ENCODE data around the gene DNAH9. TPM values are rescaled to one million over a fixed set of nuclear protein-coding genes. Genes with fewer than 3 reads are reported as not detected.

DNAH9 gene
- total RNA-seq, 1 experiment from 2014 or later = 0.22 TPM

- no peak overlapping the region for H3K27ac Mint-ChIP-seq
- H3K9me3 Mint-ChIP-seq = no peaks in the 10 kb centered on the region; a peak in 1 of 5 replicates
- no peak overlapping the region for H3K56ac ChIP-seq (ENCODE audit: insufficient read length, low read depth, low read length)
- no peaks in the 10 kb centered on the region for H3K79me2 ChIP-seq (ENCODE audit: insufficient read depth, low read length)
- H4K5ac ChIP-seq (ENCODE audit: insufficient read length, low read depth, low read length) = no peak overlapping the region
- TF ChIP-seq CTCF (conservative IDR thresholded peaks at IDR 0.05) = no peak
- H3K4ac ChIP-seq (ENCODE audit: low read depth, low read length) = no peak overlapping the region
- no peaks in the 10 kb centered on the region for H3K23me2 ChIP-seq (ENCODE audit: insufficient read length, low read depth, low read length, poor library complexity, severe bottlenecking)
- no peak overlapping the region for H2AK5ac ChIP-seq (ENCODE audit: insufficient read length, low read length)
- no peaks in the 10 kb centered on the region for H3K27me3 Mint-ChIP-seq (ENCODE audit: low read depth)
- no peaks in the 10 kb centered on the region for H4K20me1 ChIP-seq (ENCODE audit: control insufficient read depth, insufficient read depth, insufficient read length)
- no peak overlapping the region for H3K23ac ChIP-seq (ENCODE audit: insufficient read length, low read depth, low read length)
- no peak for DNase-seq
- no peak overlapping the region for H2BK20ac ChIP-seq (ENCODE audit: low read depth, low read length, poor library complexity, severe bottlenecking)
- H4K8ac ChIP-seq (replicated peaks; ENCODE audit: insufficient read length, low read depth, low read length) = no peak overlapping the region
- H3K4me1 ChIP-seq (ENCODE audit: insufficient read depth, low read length) = no peaks in the 10 kb centered on the region
- H3K27me3 ChIP-seq (ENCODE audit: insufficient read depth, low read length) = no peaks in the 10 kb centered on the region
- no peak overlapping the region for H4K91ac ChIP-seq (ENCODE audit: insufficient read length, low read depth, low read length)
- H3K4me1 Mint-ChIP-seq = no peaks in the 10 kb centered on the region
- H3K4me3 Mint-ChIP-seq = no peak overlapping the region
- H2BK5ac ChIP-seq (ENCODE audit: insufficient read length, low read length) = no peak overlapping the region
- H3K14ac ChIP-seq (ENCODE audit: insufficient read depth, low read length) = no peak overlapping the region
- no peak overlapping the region for H2BK120ac ChIP-seq (ENCODE audit: low read depth, low read length, poor library complexity, severe bottlenecking)
- no peak overlapping the region for H3T11ph ChIP-seq (ENCODE audit: low read length)
- WGBS (ENCODE audit: extremely low coverage, insufficient read length, low lambda C conversion rate) = no CpG with 5 or more reads among the region's 15 CpGs
- no peak overlapping the region for H2BK12ac ChIP-seq (ENCODE audit: insufficient read length, low read depth, low read length)
- no peak overlapping the region for H2AFZ ChIP-seq (ENCODE audit: low read length)
- H3K9me3 ChIP-seq (ENCODE audit: control insufficient read depth, low read depth, low read length) = no peaks in the 10 kb centered on the region
- no peak overlapping the region for H3K4me2 ChIP-seq (ENCODE audit: insufficient read depth, insufficient read length, low read length)
- H2BK15ac ChIP-seq (ENCODE audit: low read depth, low read length) = no peak overlapping the region
- no peak overlapping the region for H3K27ac ChIP-seq (ENCODE audit: insufficient read length, low read depth, low read length)
- H3K36me3 Mint-ChIP-seq (ENCODE audit: insufficient read depth in 1 of 3, low read depth in 3 of 3) = no peaks in the 10 kb centered on the region
- H3K9ac ChIP-seq (ENCODE audit: extremely low read depth, insufficient read length, low read length) = no peak overlapping the region
- no peaks in the 10 kb centered on the region for H3K79me1 ChIP-seq (ENCODE audit: insufficient read depth, low read depth, low read length, poor library complexity, severe bottlenecking)
- no peak overlapping the region for H3K18ac ChIP-seq (ENCODE audit: insufficient read length, low read depth, low read length)
These were observed 138.5 kb downstream of the DNAH9 start for GRCh38 chr17:11736613-11737312.
